Chondrocyte (in vitro differentiated cells): ENCODE results near the gene ABCG4. TPM values are rescaled to one million over a fixed set of nuclear protein-coding genes. Genes with fewer than 3 reads are reported as not detected.
"Not testable (repeated sequence)": the region's sequence is repeated elsewhere in the genome, so short reads cannot be mapped to it uniquely, and the experiment has no call there.

Experiments
- DNase-seq: peaks from one replicate; pipeline ENCODE4 v3.0.0; 2021; ENCODE audit warnings: mixed read lengths, low spot score
- H3K27ac Mint-ChIP-seq: one replicate; pipeline ENCODE4 v1.8.0; 2021; ENCODE audit warnings: mild to moderate bottlenecking, moderate library complexity, mixed read lengths; ENCODE audit not compliant: unreplicated experiment
- H3K27me3 Mint-ChIP-seq: 2 replicates; pipeline ENCODE4 v1.8.0; 2021; ENCODE audit warnings: low read depth, mixed read lengths
- H3K36me3 Mint-ChIP-seq: 2 replicates; pipeline ENCODE4 v1.8.0; 2021; ENCODE audit warnings: low read depth, mixed read lengths
- H3K4me1 Mint-ChIP-seq: 2 replicates; pipeline ENCODE4 v1.8.0; 2021; ENCODE audit warnings: low read depth, mild to moderate bottlenecking, mixed read lengths
- H3K4me3 Mint-ChIP-seq: one replicate; pipeline ENCODE4 v1.8.0; 2021; ENCODE audit warnings: mild to moderate bottlenecking, moderate library complexity, mixed read lengths; ENCODE audit not compliant: unreplicated experiment
- H3K9me3 Mint-ChIP-seq: 2 replicates; pipeline ENCODE4 v1.8.0; 2021; ENCODE audit warnings: low read depth, mixed read lengths
- CTCF ChIP-seq: fragments of 200-600 bp; sonication (generic); IDR thresholded peaks from 2 replicates; pipeline ENCODE4 v1.5.0; 2021; ENCODE audit warnings: antibody characterized with exemption, mild to moderate bottlenecking, moderate library complexity
- total RNA-seq: library from RNA; stranded (reverse); gene quantifications from 3 replicates; pipeline ENCODE4 v1.2.1, GENCODE V29; 2021

The ABCG4 gene
- total RNA-seq, 1 donor from 2014 or later, result 2.0 TPM

DNA sequence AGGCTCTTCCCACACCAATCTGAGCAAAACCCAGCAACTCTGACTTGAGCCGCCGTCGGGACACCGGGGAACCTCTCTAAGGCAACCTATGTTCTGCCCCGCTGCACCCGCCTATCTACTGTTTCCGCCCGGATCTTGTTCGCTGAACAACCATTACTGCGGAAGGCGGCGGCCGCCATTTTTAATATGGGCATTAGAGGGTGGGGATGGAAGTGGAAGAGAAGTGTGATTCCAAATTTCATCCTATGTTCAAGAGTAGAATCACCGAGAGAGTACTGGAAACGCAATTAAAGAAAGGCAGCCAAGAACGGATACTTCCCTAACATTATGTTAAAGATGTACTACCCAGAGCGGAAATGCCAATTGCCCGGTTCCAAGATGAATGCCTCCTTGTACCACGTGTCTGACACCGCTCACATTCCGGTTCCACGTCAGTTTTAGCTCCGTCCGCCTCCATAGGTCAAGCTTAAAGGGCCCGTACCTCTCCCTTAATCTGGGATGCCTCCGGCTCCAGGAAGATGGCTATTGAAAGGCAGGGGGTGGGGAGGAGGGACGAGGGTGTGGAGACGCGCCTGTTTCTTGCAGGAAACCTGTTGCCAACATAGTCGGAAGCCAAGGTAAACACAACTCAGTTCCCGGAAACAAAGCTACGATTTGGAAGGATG, 47.0 kb upstream of the ABCG4 start, which contains the start of gene DPAGT1:
Gene DPAGT1, minus strand, starts transcription at position 95 of the 665 bp plus-strand sequence. CDS start 198 bp downstream, outside the sequence.
- H3K4me3 Mint-ChIP-seq, result peak within 1 kb of the TSS; percentile 89
- H3K36me3 Mint-ChIP-seq, result peaks cover 10% of the 10 kb centered on the region
- peaks cover 41% of the 10 kb centered on the region for H3K4me1 Mint-ChIP-seq
- peak within 1 kb of the TSS; percentile 100 for H3K27ac Mint-ChIP-seq
- peak; percentile 91 for DNase-seq
- no peaks in the 10 kb centered on the region for H3K27me3 Mint-ChIP-seq
- TF ChIP-seq CTCF, result no peak
- no peaks in the 10 kb centered on the region for H3K9me3 Mint-ChIP-seq

DNA sequence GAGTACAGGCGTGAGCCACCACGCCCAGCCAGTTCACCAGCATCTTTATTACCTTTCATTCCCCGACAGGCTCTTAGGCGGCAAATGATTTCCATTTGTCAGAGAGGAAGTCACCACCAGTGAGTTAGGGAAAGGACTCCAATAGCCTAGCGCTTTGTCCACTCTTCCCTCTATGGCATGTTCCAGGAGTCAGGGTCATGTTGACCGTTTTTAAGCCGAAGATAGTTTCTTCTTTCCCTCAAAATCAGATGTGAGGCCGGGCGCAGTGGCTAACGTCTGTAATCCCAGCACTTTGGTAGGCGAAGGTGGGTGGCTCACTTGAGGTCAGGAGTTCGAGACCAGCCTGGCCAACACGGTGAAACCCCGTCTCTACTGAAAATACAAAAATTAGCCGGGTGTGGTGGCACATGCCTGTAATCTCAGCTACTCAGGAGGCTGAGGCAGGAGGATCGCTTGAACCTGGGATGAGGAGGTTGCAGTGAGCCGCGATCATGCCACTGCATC, 45.6 kb upstream of the ABCG4 start:
- not testable (repeated sequence) for DNase-seq, H3K9me3 Mint-ChIP-seq, H3K27me3 Mint-ChIP-seq, H3K36me3 Mint-ChIP-seq
- Mint-ChIP-seq H3K27ac (peak overlapping the region; percentile 100), H3K4me1 (peaks cover 44% of the 10 kb centered on the region), H3K4me3 (peak overlapping the region; percentile 89)

- H3K27ac Mint-ChIP-seq, result peak overlapping the region; percentile 85
- H3K9me3 Mint-ChIP-seq, result no peaks in the 10 kb centered on the region
- no peak for DNase-seq
- no peak for TF ChIP-seq CTCF
- H3K4me3 Mint-ChIP-seq, result no peak overlapping the region
- peaks cover under 1% of the 10 kb centered on the region for H3K36me3 Mint-ChIP-seq
- peaks cover 50% of the 10 kb centered on the region for H3K4me1 Mint-ChIP-seq
- H3K27me3 Mint-ChIP-seq, result no peaks in the 10 kb centered on the region
These were observed 45.1 kb upstream of the ABCG4 start for GRCh38 chr11:119103793-119104192.

DNA sequence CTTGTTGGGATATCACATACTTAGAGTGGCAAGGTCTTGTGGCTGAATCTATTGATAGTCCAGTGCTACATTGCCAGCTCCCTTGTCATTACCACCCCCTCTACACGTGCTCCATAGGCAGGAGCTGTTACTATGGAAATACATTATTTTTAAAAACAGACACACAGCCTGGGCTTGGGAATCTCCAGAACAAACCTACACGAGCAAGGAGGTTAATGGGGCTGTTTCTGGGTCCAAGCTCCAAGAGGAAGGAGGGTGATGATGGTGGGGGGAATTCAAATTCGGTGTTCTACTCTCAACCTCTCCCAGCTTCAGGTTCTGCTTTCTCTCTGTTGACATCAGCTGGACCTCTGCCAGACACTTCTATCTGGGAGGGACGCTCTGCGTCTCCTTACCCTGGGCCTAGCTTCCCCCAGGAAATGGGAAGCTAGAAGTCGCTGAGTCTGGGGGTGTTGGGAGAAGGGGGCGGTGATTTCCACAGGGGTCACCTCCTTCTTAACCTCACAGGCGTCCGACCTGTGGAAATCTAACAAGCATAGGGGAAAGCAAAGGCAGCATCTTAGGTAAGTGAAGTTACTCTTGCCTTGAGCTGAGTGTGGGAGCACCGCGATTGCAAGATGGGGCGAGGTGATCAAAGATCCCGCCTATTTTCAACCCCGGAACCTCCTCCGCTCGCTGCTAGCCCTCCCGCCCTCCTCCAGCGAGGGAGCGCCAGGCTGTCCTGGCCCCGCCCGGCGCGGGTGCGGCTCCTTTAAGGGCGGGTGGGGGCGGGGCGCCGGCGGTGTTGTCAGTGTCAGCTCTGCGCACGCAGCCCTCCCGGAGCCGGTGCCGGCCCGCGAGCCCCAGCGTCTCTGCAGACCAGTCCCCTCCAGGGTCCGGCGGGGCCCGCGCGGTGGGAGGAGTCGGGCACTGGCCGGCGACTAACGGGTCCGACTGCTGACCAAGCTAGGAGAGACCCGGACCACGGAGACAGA, 42.0 kb upstream of the ABCG4 start, which contains the start of gene C2CD2L:
Gene C2CD2L, plus strand, starts transcription at position 781 of the 974 bp plus-strand sequence. CDS start 398 bp downstream, outside the sequence.
- TF ChIP-seq CTCF, result no peak
- Mint-ChIP-seq H3K27ac (peak within 1 kb of the TSS; percentile 94), H3K4me3 (peak within 1 kb of the TSS; percentile 80), H3K4me1 (peaks cover 43% of the 10 kb centered on the region), H3K36me3 (peaks cover 5% of the 10 kb centered on the region), H3K9me3 (no peaks in the 10 kb centered on the region), H3K27me3 (no peaks in the 10 kb centered on the region)
- no peak for DNase-seq

DNA sequence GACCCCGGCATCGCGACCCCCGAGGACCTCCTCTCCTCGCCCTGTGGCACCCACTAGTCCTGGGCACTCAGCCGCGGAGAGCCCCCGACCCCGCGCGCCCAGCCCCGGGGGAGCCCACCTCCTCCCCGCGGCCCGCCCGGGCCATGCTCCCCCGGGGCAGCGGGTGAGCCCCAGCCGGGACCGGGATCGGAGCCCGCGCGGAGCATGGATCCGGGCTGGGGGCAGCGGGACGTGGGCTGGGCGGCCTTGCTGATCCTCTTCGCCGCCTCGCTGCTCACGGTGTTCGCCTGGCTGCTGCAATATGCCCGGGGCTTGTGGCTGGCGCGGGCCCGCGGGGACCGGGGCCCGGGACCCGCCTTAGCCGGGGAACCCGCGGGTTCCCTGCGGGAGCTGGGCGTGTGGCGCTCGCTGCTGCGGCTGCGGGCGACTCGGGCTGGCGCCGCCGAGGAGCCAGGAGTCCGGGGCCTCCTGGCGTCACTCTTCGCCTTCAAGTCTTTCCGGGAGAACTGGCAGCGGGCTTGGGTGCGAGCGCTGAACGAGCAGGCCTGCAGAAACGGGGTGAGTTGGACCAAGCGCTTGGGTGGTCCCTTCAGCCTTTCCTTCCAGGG, 41.2 kb upstream of the ABCG4 start:
- H3K27ac Mint-ChIP-seq, result peak overlapping the region; percentile 41
- H3K27me3 Mint-ChIP-seq, result no peaks in the 10 kb centered on the region
- no peak for TF ChIP-seq CTCF
- H3K9me3 Mint-ChIP-seq, result no peaks in the 10 kb centered on the region
- H3K36me3 Mint-ChIP-seq, result peaks cover 6% of the 10 kb centered on the region
- peaks cover 38% of the 10 kb centered on the region for H3K4me1 Mint-ChIP-seq
- DNase-seq, result peak; percentile 93
- H3K4me3 Mint-ChIP-seq, result peak overlapping the region; percentile 80
